GM21529 (cell line): ENCODE data around the gene SRI.

ENCODE experiments used
- ATAC-seq: cut with Tn5 transposase; IDR thresholded peaks from one replicate; pipeline ENCODE4 v1.9.1; 2021; ENCODE audit not compliant: unreplicated experiment

SRI gene

DNA sequence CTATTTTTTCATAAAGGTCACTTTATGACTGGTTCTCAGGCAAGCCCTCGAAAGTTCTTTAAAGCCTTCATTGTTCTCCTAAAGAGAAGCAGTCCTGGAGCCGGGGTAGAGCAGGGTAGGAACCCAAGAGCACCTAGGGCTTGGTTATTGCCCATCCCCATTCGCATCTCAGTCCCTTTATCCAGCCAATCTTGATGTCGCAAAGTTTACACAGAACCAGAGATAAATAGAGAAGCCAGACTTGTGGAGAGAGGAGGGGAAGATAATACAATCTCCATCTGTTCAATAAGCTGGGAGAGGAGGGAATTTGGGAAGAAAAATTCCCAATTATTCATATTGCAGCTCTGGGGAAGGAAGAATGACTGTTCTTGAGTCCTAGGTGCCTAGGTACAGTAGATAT is 6.4 kb upstream of the SRI start:
- no peak for ATAC-seq

DNA sequence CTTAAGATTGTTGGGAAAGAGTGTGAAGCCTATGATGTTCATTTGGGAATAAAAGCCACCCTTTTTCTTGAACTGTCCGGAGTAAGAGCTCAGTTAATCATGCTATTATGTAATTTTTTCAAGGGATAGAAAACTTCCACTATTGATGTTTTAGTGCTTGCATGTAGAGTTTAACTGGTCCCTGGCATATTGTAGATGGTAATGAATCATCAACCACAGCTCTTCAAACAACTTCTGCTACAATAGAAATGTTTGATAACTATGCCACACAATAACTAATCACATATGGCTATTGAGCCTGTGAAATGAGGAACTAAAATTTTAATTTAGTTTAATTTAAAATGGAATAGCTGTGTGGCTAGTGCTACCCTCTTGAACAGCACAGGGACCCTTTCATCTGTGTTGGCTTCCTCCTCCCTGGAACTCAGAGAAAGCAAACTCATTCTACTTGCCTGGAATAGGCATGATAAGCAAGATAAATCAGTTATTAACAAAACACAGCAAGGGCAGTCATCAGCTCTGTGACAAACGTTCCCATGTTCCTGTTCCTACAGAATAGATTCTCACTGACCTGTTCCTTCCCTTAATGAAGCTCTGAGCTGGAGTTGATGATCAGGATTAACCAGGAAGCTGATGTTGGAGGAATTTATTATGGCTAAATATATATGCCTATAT is 4.9 kb upstream of the SRI start:
- ATAC-seq, result no peak

DNA sequence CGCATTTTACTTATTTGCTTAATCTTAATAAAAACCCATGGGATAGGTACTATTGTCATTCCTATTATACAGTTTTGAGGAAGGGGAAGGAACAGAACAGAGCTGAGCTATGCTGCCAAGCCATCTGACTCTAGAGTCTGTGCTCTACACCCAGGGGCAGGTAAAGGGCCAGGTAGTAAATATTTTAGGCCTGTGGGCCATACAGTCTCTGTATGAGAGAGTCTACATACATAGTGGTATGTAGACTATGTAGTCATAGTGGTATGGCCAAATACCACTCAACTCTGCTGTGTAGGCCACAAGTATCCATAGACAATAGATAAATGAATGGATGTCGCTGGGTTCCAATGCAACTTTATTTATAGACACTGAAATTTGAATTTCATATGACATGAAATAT is 3.4 kb upstream of the SRI start:
- no peak for ATAC-seq

DNA sequence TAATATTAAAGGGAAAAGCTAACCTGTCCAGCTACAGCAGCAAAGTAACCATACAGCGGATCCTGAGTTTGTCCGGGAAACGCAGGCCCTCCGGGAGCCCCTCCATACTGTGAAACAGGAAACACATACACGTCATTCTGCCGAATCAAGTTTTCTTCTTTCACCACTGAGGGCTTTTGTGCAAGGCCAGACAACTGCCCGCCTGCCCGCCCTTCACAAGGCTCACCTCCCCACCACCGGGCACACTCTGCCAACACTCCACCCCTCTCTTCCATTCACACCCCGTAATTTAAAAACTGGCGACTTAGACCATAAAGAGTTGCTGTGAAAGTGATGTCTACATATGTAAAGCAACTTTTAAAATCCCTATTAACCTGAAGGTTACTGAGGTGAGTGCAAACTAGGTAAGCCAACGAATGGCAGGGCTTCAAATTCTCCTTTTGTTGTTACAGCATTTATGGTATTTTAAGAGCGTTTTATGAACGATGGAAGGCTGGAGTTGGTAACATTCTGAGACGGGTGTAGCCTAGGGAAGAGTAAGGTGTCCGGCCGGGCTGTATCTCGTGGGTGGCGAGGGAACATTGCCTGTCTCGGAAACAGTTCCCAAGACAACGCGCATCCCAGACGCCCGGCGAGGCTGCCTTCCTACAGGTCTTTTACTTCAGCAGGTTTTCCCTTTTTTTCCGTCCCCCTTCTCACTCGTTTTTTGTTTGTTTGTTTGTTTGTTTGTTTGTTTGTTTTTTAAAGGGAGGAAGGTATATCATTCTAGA is 817 bp downstream of the SRI start:
- ATAC-seq, result peak; percentile 39

- ATAC-seq, result no peak
These were observed 1.5 kb downstream of the SRI start for GRCh38 chr7:88218429-88218745.

GRCh38 chr7:88217675-88218428 is 2.0 kb downstream of the SRI start:
- ATAC-seq, result peak; percentile 75

DNA sequence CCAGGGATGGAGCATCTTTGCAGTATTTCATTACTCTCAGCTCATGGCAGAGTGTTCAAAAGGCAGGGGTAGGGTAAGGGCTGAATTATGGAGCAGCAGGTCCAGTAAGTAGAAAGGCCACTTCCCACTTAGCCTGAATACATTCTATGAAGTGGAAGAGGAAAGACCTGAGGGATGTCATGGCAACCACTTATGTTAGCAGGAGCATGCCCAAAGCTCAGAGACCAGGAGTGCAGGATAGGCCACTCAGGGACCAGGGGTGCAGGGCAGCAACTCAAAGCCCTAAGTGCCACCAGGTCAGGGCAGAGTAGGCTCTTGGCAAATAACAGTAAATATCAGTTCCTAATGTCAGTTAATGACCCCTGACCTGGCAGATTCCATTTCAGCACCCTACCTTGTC is 3.6 kb downstream of the SRI start:
- no peak for ATAC-seq

GRCh38 chr7:88215295-88215694 is 4.5 kb downstream of the SRI start:
- no peak for ATAC-seq

DNA sequence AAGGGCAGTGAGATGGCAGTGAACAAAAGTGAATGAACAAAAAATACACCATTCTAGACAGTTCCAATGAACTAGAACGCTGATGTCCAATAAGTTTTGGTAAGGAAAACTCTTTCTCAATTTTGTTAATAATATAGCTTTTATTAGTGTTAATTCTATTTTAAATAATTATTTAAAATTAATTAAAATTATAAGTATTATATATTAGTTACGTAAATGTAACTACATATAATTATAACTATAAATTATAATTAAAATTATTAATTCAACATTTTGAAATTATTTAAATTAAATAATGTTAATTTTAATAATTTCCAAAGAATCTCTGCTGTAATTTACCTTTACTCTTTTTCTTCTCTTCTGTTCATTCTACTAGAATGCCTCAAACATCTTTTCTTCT is 5.4 kb downstream of the SRI start:
- no peak for ATAC-seq

DNA sequence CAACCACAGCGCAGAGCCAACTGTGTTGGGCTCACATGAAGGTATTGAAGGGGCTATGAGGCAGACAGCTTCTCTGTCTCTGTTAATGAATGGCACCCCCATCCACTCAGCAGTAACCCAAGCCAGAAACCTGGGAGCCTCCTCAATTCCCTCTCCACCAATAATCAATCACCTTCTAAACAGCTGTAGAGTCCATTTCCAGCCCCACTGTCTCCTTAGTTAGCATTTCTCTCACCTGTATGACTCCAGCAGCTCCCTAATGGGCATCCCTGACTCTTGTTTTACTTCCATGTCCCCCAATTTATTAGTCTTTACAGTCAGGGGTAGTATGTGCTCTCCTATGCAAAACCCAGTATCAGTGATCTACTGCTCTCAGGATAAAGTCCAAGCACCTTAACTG is 6.9 kb downstream of the SRI start:
- ATAC-seq, result no peak

DNA sequence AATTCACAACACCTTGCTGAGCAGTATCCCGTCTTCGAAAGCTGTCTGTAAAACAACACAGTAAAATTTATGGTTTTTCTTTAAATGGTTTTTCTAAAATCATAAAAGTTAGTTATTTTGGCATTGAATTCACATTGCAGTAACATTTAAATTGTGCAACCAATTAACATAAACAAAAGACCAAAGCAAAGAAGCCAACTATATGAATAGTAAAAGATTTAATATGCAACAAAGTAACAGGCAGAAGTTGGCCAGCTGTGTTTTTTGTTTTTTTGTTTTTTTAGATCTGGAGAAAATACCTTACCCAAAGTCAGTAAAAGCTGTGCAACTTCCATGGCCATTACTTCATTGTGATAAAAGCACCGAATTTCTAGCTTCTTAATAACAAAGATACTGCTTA is 11.3 kb downstream of the SRI start:
- ATAC-seq, result no peak

GRCh38 chr7:88206254-88206653 is 13.6 kb downstream of the SRI start:
- ATAC-seq, result no peak

GRCh38 chr7:88205179-88205578 is 14.7 kb downstream of the SRI start:
- no peak for ATAC-seq

- ATAC-seq, result no peak
These were observed 15.2 kb downstream of the SRI start for GRCh38 chr7:88204525-88205110.

DNA sequence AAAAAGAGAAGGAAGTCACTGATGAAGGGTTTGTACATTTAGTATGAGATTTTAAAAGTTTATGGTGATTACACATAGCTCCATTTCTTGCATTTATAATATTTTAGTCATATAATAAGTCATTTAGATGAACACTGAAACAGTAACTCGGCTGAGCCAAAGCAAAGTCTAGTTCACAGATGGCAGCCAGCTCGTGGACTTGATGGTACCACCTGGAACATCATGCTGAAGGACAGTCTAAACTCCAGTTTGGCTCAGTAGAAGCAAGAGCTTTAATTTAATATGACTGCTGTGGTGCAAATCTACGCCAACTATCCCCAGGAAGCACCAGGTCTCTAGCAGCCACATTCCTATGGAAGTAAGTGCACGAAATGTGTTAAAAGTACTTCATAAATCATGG is 16.4 kb downstream of the SRI start:
- no peak for ATAC-seq

GRCh38 chr7:88202799-88203198 is 17.0 kb downstream of the SRI start:
- peak; percentile 42 for ATAC-seq

DNA sequence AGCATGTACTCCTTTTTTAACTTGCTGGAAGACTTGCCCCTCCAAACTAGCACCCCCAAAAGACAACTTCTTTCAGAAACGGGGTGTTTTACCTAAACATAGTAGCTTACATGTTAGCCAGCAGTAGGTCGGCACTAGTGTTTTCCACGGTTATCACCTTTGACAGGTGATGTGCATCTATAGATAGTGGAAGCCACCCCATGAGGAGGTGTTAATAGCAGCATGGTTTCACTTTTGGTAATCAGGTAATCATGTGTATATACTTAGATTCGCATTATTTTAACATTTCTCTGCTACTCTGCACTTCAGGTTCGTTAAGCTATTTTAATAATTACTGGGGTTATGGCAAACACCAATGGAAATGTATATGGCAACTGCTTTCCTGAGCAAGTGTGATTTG is 17.6 kb downstream of the SRI start:
- no peak for ATAC-seq

GRCh38 chr7:88201305-88201704 is 18.5 kb downstream of the SRI start:
- ATAC-seq, result no peak

- ATAC-seq, result no peak
These were observed 19.0 kb downstream of the SRI start for GRCh38 chr7:88200789-88201188.

DNA sequence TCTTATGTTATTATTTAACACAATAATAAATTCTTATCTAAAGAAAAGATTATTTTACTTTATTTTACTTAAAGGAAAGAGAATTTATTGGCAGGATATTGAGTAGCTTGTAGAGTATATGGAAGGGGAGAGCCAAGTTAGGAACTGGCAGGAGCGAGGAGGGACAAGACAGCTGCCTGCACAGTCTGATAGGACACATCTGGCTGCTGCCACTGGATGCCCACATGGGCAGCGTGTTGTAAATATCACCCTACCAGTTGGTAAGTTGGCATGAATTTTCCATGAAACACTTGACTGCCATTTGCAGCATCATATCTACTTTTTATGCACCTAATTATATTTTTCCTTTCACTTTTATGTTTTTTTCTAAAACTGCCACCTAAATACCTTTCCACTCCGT is 19.6 kb downstream of the SRI start:
- no peak for ATAC-seq

GRCh38 chr7:88191911-88192310 is 27.9 kb downstream of the SRI start:
- ATAC-seq, result no peak

GRCh38 chr7:88185650-88186049 is 34.2 kb downstream of the SRI start:
- ATAC-seq, result no peak
